Neural progenitor cell (in vitro differentiated cells): Measurements from ENCODE around the gene ATF6B. TPM values are rescaled to one million over a fixed set of nuclear protein-coding genes. Genes with fewer than 3 reads are reported as not detected.
"Not testable (repeated sequence)": the region's sequence is repeated elsewhere in the genome, so short reads cannot be mapped to it uniquely, and the experiment has no call there.

Experiments used
- DNase-seq: peaks from one replicate; pipeline ENCODE4 v3.0.0-alpha.2; 2016; ENCODE audit warnings: low spot score
- H2AFZ ChIP-seq: fragments of 200-600 bp; sonication (generic); replicated peaks from 2 replicates; pipeline ENCODE4 v1.6.1; 2016; ENCODE audit warnings: antibody characterized with exemption
- H3F3A ChIP-seq: fragments of 200-600 bp; sonication (generic); 2 replicates; pipeline ENCODE4 v1.6.1; 2016; ENCODE audit warnings: antibody characterized with exemption, low read depth
- H3K27ac ChIP-seq: fragments of 200-600 bp; sonication (generic); 2 replicates; pipeline ENCODE4 v1.5.1; 2016; ENCODE audit warnings: mild to moderate bottlenecking
- H3K27me3 ChIP-seq: fragments of 200-600 bp; sonication (generic); 2 replicates; pipeline ENCODE4 v1.6.1; 2016; ENCODE audit warnings: mild to moderate bottlenecking, moderate library complexity
- H3K36me3 ChIP-seq: fragments of 200-600 bp; sonication (generic); 2 replicates; pipeline ENCODE4 v1.5.1; 2016
- H3K4me1 ChIP-seq: fragments of 200-600 bp; sonication (generic); 2 replicates; pipeline ENCODE4 v1.6.1; 2016; ENCODE audit warnings: mixed run types
- H3K4me2 ChIP-seq: fragments of 200-600 bp; sonication (generic); 2 replicates; pipeline ENCODE4 v1.6.1; 2016
- H3K4me3 ChIP-seq: fragments of 200-600 bp; sonication (generic); 2 replicates; pipeline ENCODE4 v1.5.1; 2016
- H3K79me2 ChIP-seq: fragments of 200-600 bp; sonication (generic); 2 replicates; pipeline ENCODE4 v1.6.1; 2016; ENCODE audit warnings: low read depth
- H3K9ac ChIP-seq: fragments of 200-600 bp; sonication (generic); 2 replicates; pipeline ENCODE4 v1.6.1; 2016
- H3K9me3 ChIP-seq: fragments of 200-600 bp; sonication (generic); 2 replicates; pipeline ENCODE4 v1.5.1; 2016; ENCODE audit warnings: low read depth
- H4K20me1 ChIP-seq: fragments of 200-600 bp; sonication (generic); 2 replicates; pipeline ENCODE4 v1.6.1; 2016; ENCODE audit warnings: low read depth
- H3K27ac Mint-ChIP-seq: 3 replicates; pipeline ENCODE4 v1.8.0; 2021; ENCODE audit warnings: mixed read lengths
- H3K27me3 Mint-ChIP-seq: 2 replicates; pipeline ENCODE4 v1.8.0; 2022; ENCODE audit warnings: low read depth, mild to moderate bottlenecking, inconsistent platforms, moderate library complexity, mixed read lengths; ENCODE audit not compliant: insufficient read depth
- H3K36me3 Mint-ChIP-seq: 3 replicates; pipeline ENCODE4 v1.8.0; 2021; ENCODE audit warnings: mixed read lengths
- H3K4me1 Mint-ChIP-seq: 3 replicates; pipeline ENCODE4 v1.8.0; 2021; ENCODE audit warnings: mixed read lengths
- H3K4me3 Mint-ChIP-seq: 3 replicates; pipeline ENCODE4 v1.8.0; 2021; ENCODE audit warnings: mild to moderate bottlenecking, moderate library complexity, mixed read lengths
- H3K9me3 Mint-ChIP-seq: 3 replicates; pipeline ENCODE4 v1.8.0; 2020; ENCODE audit warnings: mixed read lengths
- CTCF ChIP-seq: fragments of 200-600 bp; sonication (generic); IDR thresholded peaks from 2 replicates; pipeline ENCODE4 v1.5.1; 2017; ENCODE audit warnings: antibody characterized with exemption, mild to moderate bottlenecking
- EZH2 ChIP-seq: fragments of 200-600 bp; sonication (generic); IDR thresholded peaks from 2 replicates; pipeline ENCODE4 v1.6.1; 2017; ENCODE audit warnings: antibody characterized with exemption, mild to moderate bottlenecking, moderate library complexity
- EZH2phosphoT487 ChIP-seq: fragments of 200-600 bp; sonication (generic); IDR thresholded peaks from 2 replicates; pipeline ENCODE4 v1.6.1; 2017; ENCODE audit warnings: antibody characterized with exemption
- microRNA-seq: library from miRNA; unstranded; fragments of <30 nt; microRNA quantifications from one replicate; pipeline ENCODE4, GENCODE V29; 2016
- small RNA-seq: library from RNA; depleted of rRNA; stranded (forward); fragments of <200 nt; gene quantifications from one replicate; pipeline ENCODE3, GENCODE V24; 2015
- total RNA-seq: library from RNA; depleted of rRNA; stranded (reverse); fragments of >200 nt; gene quantifications from 2 replicates; pipeline ENCODE4 v1.2.3, GENCODE V29; 2015; ENCODE audit warnings: low replicate concordance

The ATF6B gene
- total RNA-seq, 1 donor from 2014 or later = 19.4 TPM

GRCh38 chr6:32069460-32069859, 58.6 kb downstream of the ATF6B start:
- no peak overlapping the region for H2AFZ ChIP-seq
- Mint-ChIP-seq H3K27ac (peak overlapping the region; percentile 64), H3K4me1 (peaks cover 33% of the 10 kb centered on the region), H3K36me3 (no peaks in the 10 kb centered on the region), H3K9me3 (no peaks in the 10 kb centered on the region), H3K4me3 (no peak overlapping the region), H3K27me3 (peaks cover 8% of the 10 kb centered on the region)
- no peak overlapping the region for H3K27ac ChIP-seq
- peaks cover 8% of the 10 kb centered on the region for H3F3A ChIP-seq
- H3K4me3 ChIP-seq = no peak overlapping the region
- TF ChIP-seq EZH2phosphoT487 (no peak), CTCF (no peak), EZH2 (no peak)
- DNase-seq = no peak
- no peaks in the 10 kb centered on the region for H4K20me1 ChIP-seq
- no peaks in the 10 kb centered on the region for H3K79me2 ChIP-seq
- peaks cover 23% of the 10 kb centered on the region for H3K4me1 ChIP-seq
- no peaks in the 10 kb centered on the region for H3K36me3 ChIP-seq
- no peak overlapping the region for H3K4me2 ChIP-seq
- H3K9me3 ChIP-seq = no peaks in the 10 kb centered on the region
- H3K9ac ChIP-seq = no peak overlapping the region
- no peaks in the 10 kb centered on the region for H3K27me3 ChIP-seq

GRCh38 chr6:32068867-32069266, 59.2 kb downstream of the ATF6B start:
- Mint-ChIP-seq H3K27ac (no peak overlapping the region), H3K36me3 (no peaks in the 10 kb centered on the region), H3K4me1 (peaks cover 29% of the 10 kb centered on the region), H3K27me3 (peaks cover 8% of the 10 kb centered on the region), H3K4me3 (peak overlapping the region; percentile 24), H3K9me3 (no peaks in the 10 kb centered on the region)
- no peak for DNase-seq
- H3K4me1 ChIP-seq = peaks cover 23% of the 10 kb centered on the region
- H3K36me3 ChIP-seq = no peaks in the 10 kb centered on the region
- no peak overlapping the region for H3K9ac ChIP-seq
- no peak overlapping the region for H3K4me2 ChIP-seq
- H3K27me3 ChIP-seq = no peaks in the 10 kb centered on the region
- no peaks in the 10 kb centered on the region for H4K20me1 ChIP-seq
- no peaks in the 10 kb centered on the region for H3K9me3 ChIP-seq
- no peaks in the 10 kb centered on the region for H3K79me2 ChIP-seq
- no peak overlapping the region for H3K27ac ChIP-seq
- peaks cover 8% of the 10 kb centered on the region for H3F3A ChIP-seq
- H3K4me3 ChIP-seq = no peak overlapping the region
- no peak overlapping the region for H2AFZ ChIP-seq
- TF ChIP-seq EZH2 (no peak), CTCF (no peak), EZH2phosphoT487 (no peak)

GRCh38 chr6:32068315-32068714, 59.7 kb downstream of the ATF6B start:
- H3K27me3 Mint-ChIP-seq, H3K36me3 ChIP-seq, H3K4me3 Mint-ChIP-seq, H3K27ac Mint-ChIP-seq, H3K4me2 ChIP-seq, H4K20me1 ChIP-seq, DNase-seq, H3K4me3 ChIP-seq, H3K9me3 Mint-ChIP-seq, H3K79me2 ChIP-seq, H3K27ac ChIP-seq, H3K36me3 Mint-ChIP-seq, H3K9ac ChIP-seq, H3K9me3 ChIP-seq, H3F3A ChIP-seq, H3K27me3 ChIP-seq, H2AFZ ChIP-seq: not testable (repeated sequence)
- H3K4me1 Mint-ChIP-seq = peaks cover 29% of the 10 kb centered on the region
- H3K4me1 ChIP-seq = peaks cover 20% of the 10 kb centered on the region

GRCh38 chr6:32067521-32067920, 60.5 kb downstream of the ATF6B start:
- H3K9me3 Mint-ChIP-seq, H2AFZ ChIP-seq: not testable (repeated sequence)

More at GRCh38 chr6:32067521-32067920, 60.5 kb downstream of the ATF6B start:
- not testable (repeated sequence) for H3K9me3 ChIP-seq, H3K4me3 Mint-ChIP-seq, H3K9ac ChIP-seq, H3K36me3 Mint-ChIP-seq, H3K4me2 ChIP-seq, H3F3A ChIP-seq, H3K4me3 ChIP-seq, H3K27me3 ChIP-seq, H3K27me3 Mint-ChIP-seq, H4K20me1 ChIP-seq, H3K36me3 ChIP-seq, H3K27ac ChIP-seq, DNase-seq, H3K79me2 ChIP-seq, H3K27ac Mint-ChIP-seq
- peaks cover 24% of the 10 kb centered on the region for H3K4me1 Mint-ChIP-seq
- H3K4me1 ChIP-seq = peaks cover 15% of the 10 kb centered on the region

Small RNAs within 50 kb of the gene (microRNA-seq; reads per million reads assigned to microRNA genes)
- 1.1 reads per million for gene MIR6721

Small RNAs within 50 kb of the gene (small RNA-seq; reads per million reads assigned to genes)
- gene RNA5SP206 = not detected

Other genes with a start within 250 kb of the ATF6B start
- gene SLC44A4, start 249.2 kb downstream of the ATF6B start, total RNA-seq = 0.32 and 0.93 TPM in 2 replicates
- 93.3 and 189 TPM in 2 replicates for gene EHMT2, start 230.5 kb downstream of the ATF6B start, total RNA-seq
- 8.4 and 25.6 TPM in 2 replicates for gene ZBTB12, start 226.2 kb downstream of the ATF6B start, total RNA-seq
- gene C2, start 200.5 kb downstream of the ATF6B start, total RNA-seq = 1.1 and 1.4 TPM in 2 replicates
- gene CFB, start 182.2 kb downstream of the ATF6B start, total RNA-seq = 0.50 TPM in 1 of 2 replicates, not detected in the other
- gene NELFE, start 169.3 kb downstream of the ATF6B start, total RNA-seq = 129 and 135 TPM in 2 replicates
- 21.0 and 50.5 TPM in 2 replicates for gene SKIC2, start 169.1 kb downstream of the ATF6B start, total RNA-seq
- gene DXO, start 156.1 kb downstream of the ATF6B start, total RNA-seq = 10.2 and 23.0 TPM in 2 replicates
- 1.7 and 4.3 TPM in 2 replicates for gene C4A, start 146.2 kb downstream of the ATF6B start, total RNA-seq
- 0.30 and 1.5 TPM in 2 replicates for gene C4B, start 113.5 kb downstream of the ATF6B start, total RNA-seq
- gene CYP21A2, start 89.8 kb downstream of the ATF6B start, total RNA-seq = 0.09 TPM in 1 of 2 replicates, not detected in the other
- gene TNXB, start 18.9 kb downstream of the ATF6B start, total RNA-seq = 0.71 and 3.2 TPM in 2 replicates
- 3.6 and 11.8 TPM in 2 replicates for gene FKBPL, start 2.0 kb upstream of the ATF6B start, total RNA-seq
- gene PRRT1, start 23.7 kb upstream of the ATF6B start, total RNA-seq = 0.40 TPM in 1 of 2 replicates, not detected in the other
- 18.6 and 38.2 TPM in 2 replicates for gene PPT2, start 25.9 kb upstream of the ATF6B start, total RNA-seq
- 3.8 and 16.1 TPM in 2 replicates for gene EGFL8, start 36.3 kb upstream of the ATF6B start, total RNA-seq
- 46.9 and 105 TPM in 2 replicates for gene AGPAT1, start 47.8 kb upstream of the ATF6B start, total RNA-seq
- 129 and 169 TPM in 2 replicates for gene RNF5, start 50.2 kb upstream of the ATF6B start, total RNA-seq
- gene AGER, start 56.0 kb upstream of the ATF6B start, total RNA-seq = 1.1 and 1.4 TPM in 2 replicates
- gene PBX2, start 62.0 kb upstream of the ATF6B start, total RNA-seq = 53.3 and 114 TPM in 2 replicates
- gene GPSM3, start 64.4 kb upstream of the ATF6B start, total RNA-seq = 3.4 and 4.5 TPM in 2 replicates
- gene NOTCH4, start 95.8 kb upstream of the ATF6B start, total RNA-seq = 3.2 and 4.5 TPM in 2 replicates
- not detected in 2 replicates for gene TSBP1, start 243.7 kb upstream of the ATF6B start, total RNA-seq